HepG2 (cell line): ENCODE results near the gene EIF6. TPM values are rescaled to one million over a fixed set of nuclear protein-coding genes. Genes with fewer than 3 reads are reported as not detected.
A peak's percentile ranks its signal among the peaks of the same experiment; 100 is the strongest.

ENCODE experiments used
- CCDC6 ChIP-seq: sonication (generic); formaldehyde crosslinking; IDR thresholded peaks from 2 replicates; pipeline ENCODE4 v1.8.1; 2022; ENCODE audit warnings: mild to moderate bottlenecking, missing genetic modification reagents, moderate library complexity
- EZH2 ChIP-seq: conservative IDR thresholded peaks from 2 replicates; pipeline ENCODE4 v1.6.1; 2012; ENCODE audit warnings: mild to moderate bottlenecking, low read depth, low read length, moderate library complexity
- HDAC2 ChIP-seq: sonication (generic); formaldehyde crosslinking; IDR thresholded peaks from 2 replicates; pipeline ENCODE4 v1.4.0; 2020; ENCODE audit warnings: missing genetic modification reagents
- HNF4A ChIP-seq: sonication (generic); formaldehyde crosslinking; IDR thresholded peaks from 2 replicates; pipeline ENCODE4 v1.4.0; 2020; ENCODE audit warnings: missing genetic modification reagents
- HOMEZ ChIP-seq: IDR thresholded peaks from 2 replicates; pipeline ENCODE4 v1.6.1; 2016; ENCODE audit warnings: low read depth
- JUN ChIP-seq: sonication (generic); formaldehyde crosslinking; IDR thresholded peaks from 2 replicates; pipeline ENCODE4 v1.4.0; 2020; ENCODE audit warnings: mild to moderate bottlenecking, missing genetic modification reagents
- JUND ChIP-seq: sonication (generic); formaldehyde crosslinking; IDR thresholded peaks from 2 replicates; pipeline ENCODE4 v1.8.0; 2022; ENCODE audit warnings: mild to moderate bottlenecking, missing genetic modification reagents
- MAZ ChIP-seq, 2 experiments: sonication (generic) in 1 of 2; formaldehyde crosslinking in 1 of 2; IDR thresholded peaks; 2 replicates each; pipeline versions ENCODE4 v1.5.0 to v1.6.1; 2012 to 2020; ENCODE audit warnings: low read depth in 2 of 2, mild to moderate bottlenecking in 2 of 2, borderline replicate concordance in 1 of 2, improper control_type of control experiment in 1 of 2, low read length in 1 of 2, missing genetic modification reagents in 1 of 2, moderate library complexity in 1 of 2
- NR2C2 ChIP-seq: sonication (generic); formaldehyde crosslinking; IDR thresholded peaks from 2 replicates; pipeline ENCODE4 v1.4.0; 2020; ENCODE audit warnings: missing genetic modification reagents, mild to moderate bottlenecking, moderate library complexity, borderline replicate concordance
- PHF20 ChIP-seq: sonication (generic); formaldehyde crosslinking; IDR thresholded peaks from 2 replicates; pipeline ENCODE4 v1.5.0; 2020; ENCODE audit warnings: mild to moderate bottlenecking, missing genetic modification reagents
- PITX1 ChIP-seq: sonication (generic); formaldehyde crosslinking; IDR thresholded peaks from 2 replicates; pipeline ENCODE4 v1.5.1; 2020; ENCODE audit warnings: mild to moderate bottlenecking, missing genetic modification reagents
- PRPF4 ChIP-seq: fragments of 200-400 bp; formaldehyde crosslinking; IDR thresholded peaks from 2 replicates; pipeline ENCODE4 v1.6.1; 2016; ENCODE audit warnings: low read length, low read depth; ENCODE audit not compliant: poor library complexity, severe bottlenecking
- RFX3 ChIP-seq: IDR thresholded peaks from 2 replicates; pipeline ENCODE4 v1.6.1; 2016; ENCODE audit warnings: missing biosample characterization, missing genetic modification reagents
- SAP130 ChIP-seq: IDR thresholded peaks from 2 replicates; pipeline ENCODE4 v1.6.1; 2016; ENCODE audit warnings: low read depth
- SIN3A ChIP-seq: IDR thresholded peaks from 2 replicates; pipeline ENCODE4 v1.6.1; 2011; ENCODE audit warnings: low read depth, mild to moderate bottlenecking, control low read depth, low read length, borderline replicate concordance
- SMAD9 ChIP-seq: sonication (generic); formaldehyde crosslinking; IDR thresholded peaks from 2 replicates; pipeline ENCODE4 v1.5.1; 2020; ENCODE audit warnings: mild to moderate bottlenecking, missing genetic modification reagents
- TRIM22 ChIP-seq: fragments of 450-650 bp; IDR thresholded peaks from 2 replicates; pipeline ENCODE4 v1.6.1; 2017
- YEATS4 ChIP-seq: sonication (generic); formaldehyde crosslinking; IDR thresholded peaks from 2 replicates; pipeline ENCODE4 v1.4.0; 2020; ENCODE audit warnings: missing genetic modification reagents, borderline replicate concordance
- ZBTB21 ChIP-seq: sonication (generic); formaldehyde crosslinking; IDR thresholded peaks from 2 replicates; pipeline ENCODE4 v1.4.0; 2020; ENCODE audit warnings: missing genetic modification reagents
- ZBTB49 ChIP-seq: sonication (generic); formaldehyde crosslinking; IDR thresholded peaks from 2 replicates; pipeline ENCODE4 v1.4.0; 2020; ENCODE audit warnings: missing genetic modification reagents, borderline replicate concordance
- ZNF180 ChIP-seq: sonication (generic); formaldehyde crosslinking; IDR thresholded peaks from 2 replicates; pipeline ENCODE4 v1.4.0; 2020; ENCODE audit warnings: low read depth, missing genetic modification reagents, borderline replicate concordance
- ZNF414 ChIP-seq: sonication (generic); formaldehyde crosslinking; IDR thresholded peaks from 2 replicates; pipeline ENCODE4 v1.5.0; 2020; ENCODE audit warnings: missing genetic modification reagents
- ZNF550 ChIP-seq: sonication (generic); formaldehyde crosslinking; IDR thresholded peaks from 2 replicates; pipeline ENCODE4 v1.4.0; 2020; ENCODE audit warnings: mild to moderate bottlenecking, missing genetic modification reagents, borderline replicate concordance
- ZNF605 ChIP-seq: sonication (generic); formaldehyde crosslinking; IDR thresholded peaks from 2 replicates; pipeline ENCODE4 v1.8.0; 2022; ENCODE audit warnings: mild to moderate bottlenecking, missing genetic modification reagents
- polyA plus RNA-seq, 8 experiments: library from polyadenylated mRNA; depleted of rRNA in 3 of 8; stranded (reverse) in 7 of 8; unstranded in 1 of 8; fragments of >200 nt; fragmentation: Illumina TruSeq in 4 of 8; extraction: Trizol in 4 of 8; gene quantifications; 2 replicates each; pipeline versions ENCODE4 v1.2.1 to v1.2.3, GENCODE V29; 2011 to 2016; ENCODE audit warnings: low read depth in 4 of 8, missing spikeins in 1 of 8, mixed read lengths in 1 of 8; ENCODE audit not compliant: insufficient read depth in 1 of 8
- total RNA-seq, 5 experiments: library from RNA; depleted of rRNA; stranded (reverse); fragments of >200 nt; fragmentation: Illumina TruSeq; extraction: Trizol; gene quantifications; 2 replicates each; pipeline ENCODE4 v1.2.3, GENCODE V29; 2016; ENCODE audit warnings: low read depth in 1 of 5

The EIF6 gene
- total and polyA plus RNA-seq, 2 of the 13 experiments (the other 11 are each of a cell fraction or from before 2014, with no cell fraction given) = 462 to 466 TPM

- TF ChIP-seq PRPF4 (no peak), JUN (CRISPR knock-in tag) (no peak), JUND (CRISPR knock-in tag) (no peak), SIN3A (no peak), PHF20 (CRISPR knock-in tag) (no peak), TRIM22 (no peak), HDAC2 (CRISPR knock-in tag) (no peak), CCDC6 (CRISPR knock-in tag) (no peak), MAZ (IDR thresholded peaks at IDR 0.05; ENCODE audit: borderline replicate concordance, low read depth, low read length) (no peak), MAZ (CRISPR knock-in tag; IDR thresholded peaks at IDR 0.05; ENCODE audit: low read depth) (no peak; the same call in 1 of the 2 replicates), SMAD9 (CRISPR knock-in tag) (no peak), ZBTB21 (CRISPR knock-in tag) (no peak), ZNF605 (peak; percentile 28; the same call in 1 of the 2 replicates), RFX3 (CRISPR knock-in tag) (no peak), ZNF550 (0 out of 2 replicates have a peak, but pooled peaks have one; percentile 53), EZH2 (no peak), ZNF180 (no peak), HNF4A (CRISPR knock-in tag) (peak; percentile 85), PITX1 (no peak; the same call in 1 of the 2 replicates), SAP130 (CRISPR knock-in tag) (peak; percentile 59; the same call in 1 of the 2 replicates), ZBTB49 (CRISPR knock-in tag) (no peak), NR2C2 (peak; percentile 68), YEATS4 (CRISPR knock-in tag) (no peak), ZNF414 (CRISPR knock-in tag) (no peak), HOMEZ (no peak)
Observed at GRCh38 chr20:35293303-35294292, 9.0 kb upstream of the EIF6 start (continued).
